Measurements from ENCODE around the gene GCKR.
"Not testable (repeated sequence)": the region's sequence is repeated elsewhere in the genome, so short reads cannot be mapped to it uniquely, and the experiment has no call there.

The GCKR gene

GRCh38 chr2:27539649-27540048 is 43.0 kb downstream of the GCKR start:
- H3K27ac Mint-ChIP-seq; H3K36me3 Mint-ChIP-seq; H3K4me1 Mint-ChIP-seq (ENCODE audit: low read depth); H3K9me3 Mint-ChIP-seq (ENCODE audit: low read depth); H3K27me3 Mint-ChIP-seq; H3K4me3 Mint-ChIP-seq: not testable (repeated sequence)

- Mint-ChIP-seq H3K27me3 (no peaks in the 10 kb centered on the region), H3K4me1 (ENCODE audit: low read depth) (no peaks in the 10 kb centered on the region), H3K4me3 (no peak overlapping the region), H3K27ac (no peak overlapping the region), H3K36me3 (no peaks in the 10 kb centered on the region), H3K9me3 (ENCODE audit: low read depth) (peaks cover 3% of the 10 kb centered on the region)
Measured at GRCh38 chr2:27544143-27544821, 47.6 kb downstream of the GCKR start.

- H3K4me1 Mint-ChIP-seq (ENCODE audit: low read depth), result no peaks in the 10 kb centered on the region
- no peak overlapping the region for H3K4me3 Mint-ChIP-seq
- H3K36me3 Mint-ChIP-seq, result no peaks in the 10 kb centered on the region
- no peak overlapping the region for H3K27ac Mint-ChIP-seq
- peaks cover 3% of the 10 kb centered on the region for H3K9me3 Mint-ChIP-seq (ENCODE audit: low read depth)
- no peaks in the 10 kb centered on the region for H3K27me3 Mint-ChIP-seq
Measured at GRCh38 chr2:27545348-27546141, 48.9 kb downstream of the GCKR start.

GRCh38 chr2:27549303-27549702 is 52.7 kb downstream of the GCKR start:
- Mint-ChIP-seq H3K4me1 (ENCODE audit: low read depth) (no peaks in the 10 kb centered on the region), H3K36me3 (no peaks in the 10 kb centered on the region), H3K4me3 (no peak overlapping the region), H3K27me3 (peaks cover 3% of the 10 kb centered on the region), H3K9me3 (ENCODE audit: low read depth) (peaks cover 3% of the 10 kb centered on the region), H3K27ac (no peak overlapping the region)

GRCh38 chr2:27551514-27551913 is 54.9 kb downstream of the GCKR start:
- H3K27ac Mint-ChIP-seq, result no peak overlapping the region
- peaks cover 3% of the 10 kb centered on the region for H3K27me3 Mint-ChIP-seq
- no peak overlapping the region for H3K4me3 Mint-ChIP-seq
- H3K4me1 Mint-ChIP-seq (ENCODE audit: low read depth), result no peaks in the 10 kb centered on the region
- no peaks in the 10 kb centered on the region for H3K9me3 Mint-ChIP-seq (ENCODE audit: low read depth)
- H3K36me3 Mint-ChIP-seq, result no peaks in the 10 kb centered on the region

GRCh38 chr2:27552941-27553340 is 56.3 kb downstream of the GCKR start:
- peaks cover 3% of the 10 kb centered on the region for H3K27me3 Mint-ChIP-seq

GRCh38 chr2:27554451-27554850 is 57.8 kb downstream of the GCKR start:
- H3K9me3 Mint-ChIP-seq (ENCODE audit: low read depth); H3K4me1 Mint-ChIP-seq (ENCODE audit: low read depth); H3K36me3 Mint-ChIP-seq; H3K4me3 Mint-ChIP-seq; H3K27me3 Mint-ChIP-seq; H3K27ac Mint-ChIP-seq: not testable (repeated sequence)

More at GRCh38 chr2:27552941-27553340, 56.3 kb downstream of the GCKR start:
- H3K27ac Mint-ChIP-seq, result no peak overlapping the region
- H3K4me3 Mint-ChIP-seq, result no peak overlapping the region
- H3K36me3 Mint-ChIP-seq, result no peaks in the 10 kb centered on the region
- H3K9me3 Mint-ChIP-seq (ENCODE audit: low read depth), result no peaks in the 10 kb centered on the region
- no peaks in the 10 kb centered on the region for H3K4me1 Mint-ChIP-seq (ENCODE audit: low read depth)

- Mint-ChIP-seq H3K4me3 (no peak overlapping the region), H3K27ac (no peak overlapping the region), H3K27me3 (peaks cover 5% of the 10 kb centered on the region), H3K9me3 (ENCODE audit: low read depth) (no peaks in the 10 kb centered on the region), H3K4me1 (ENCODE audit: low read depth) (no peaks in the 10 kb centered on the region), H3K36me3 (no peaks in the 10 kb centered on the region)
Measured at GRCh38 chr2:27559228-27559627, 62.6 kb downstream of the GCKR start.

GRCh38 chr2:27561060-27561459 is 64.4 kb downstream of the GCKR start:
- Mint-ChIP-seq H3K9me3 (ENCODE audit: low read depth) (no peaks in the 10 kb centered on the region), H3K4me1 (ENCODE audit: low read depth) (no peaks in the 10 kb centered on the region), H3K27me3 (peaks cover 11% of the 10 kb centered on the region), H3K36me3 (no peaks in the 10 kb centered on the region), H3K27ac (no peak overlapping the region), H3K4me3 (no peak overlapping the region)

- Mint-ChIP-seq H3K27ac (no peak overlapping the region), H3K27me3 (peaks cover 23% of the 10 kb centered on the region)
Measured at GRCh38 chr2:27566628-27567027, 70.0 kb downstream of the GCKR start.

GRCh38 chr2:27569398-27569797 is 72.8 kb downstream of the GCKR start:
- Mint-ChIP-seq H3K4me1 (ENCODE audit: low read depth) (no peaks in the 10 kb centered on the region), H3K9me3 (ENCODE audit: low read depth) (peaks cover 2% of the 10 kb centered on the region), H3K36me3 (peaks cover 16% of the 10 kb centered on the region), H3K27ac (no peak overlapping the region), H3K4me3 (no peak overlapping the region), H3K27me3 (peaks cover 23% of the 10 kb centered on the region)

More at GRCh38 chr2:27566628-27567027, 70.0 kb downstream of the GCKR start:
- Mint-ChIP-seq H3K9me3 (ENCODE audit: low read depth) (no peaks in the 10 kb centered on the region), H3K36me3 (peaks cover 15% of the 10 kb centered on the region), H3K4me3 (no peak overlapping the region), H3K4me1 (ENCODE audit: low read depth) (no peaks in the 10 kb centered on the region)

- H3K4me1 Mint-ChIP-seq (ENCODE audit: low read depth), result no peaks in the 10 kb centered on the region
- peaks cover 3% of the 10 kb centered on the region for H3K9me3 Mint-ChIP-seq (ENCODE audit: low read depth)
- peaks cover 16% of the 10 kb centered on the region for H3K27me3 Mint-ChIP-seq
- H3K36me3 Mint-ChIP-seq, result peaks cover 22% of the 10 kb centered on the region
- H3K27ac Mint-ChIP-seq, result no peak overlapping the region
- no peak overlapping the region for H3K4me3 Mint-ChIP-seq
Measured at GRCh38 chr2:27571197-27571596, 74.6 kb downstream of the GCKR start.

GRCh38 chr2:27571681-27572080 is 75.0 kb downstream of the GCKR start:
- peaks cover 22% of the 10 kb centered on the region for H3K36me3 Mint-ChIP-seq
- peaks cover 3% of the 10 kb centered on the region for H3K9me3 Mint-ChIP-seq (ENCODE audit: low read depth)
- H3K27me3 Mint-ChIP-seq, result peaks cover 13% of the 10 kb centered on the region
- no peaks in the 10 kb centered on the region for H3K4me1 Mint-ChIP-seq (ENCODE audit: low read depth)
- no peak overlapping the region for H3K27ac Mint-ChIP-seq
- H3K4me3 Mint-ChIP-seq, result no peak overlapping the region

GRCh38 chr2:27572439-27572838 is 75.8 kb downstream of the GCKR start:
- H3K9me3 Mint-ChIP-seq (ENCODE audit: low read depth), result peaks cover 3% of the 10 kb centered on the region
- H3K36me3 Mint-ChIP-seq, result peaks cover 20% of the 10 kb centered on the region
- no peak overlapping the region for H3K4me3 Mint-ChIP-seq
- no peaks in the 10 kb centered on the region for H3K4me1 Mint-ChIP-seq (ENCODE audit: low read depth)
- peaks cover 10% of the 10 kb centered on the region for H3K27me3 Mint-ChIP-seq
- no peak overlapping the region for H3K27ac Mint-ChIP-seq

GRCh38 chr2:27572998-27573429 is 76.4 kb downstream of the GCKR start:
- H3K4me3 Mint-ChIP-seq, result no peak overlapping the region
- H3K9me3 Mint-ChIP-seq (ENCODE audit: low read depth), result peaks cover 8% of the 10 kb centered on the region
- H3K27me3 Mint-ChIP-seq, result peaks cover 8% of the 10 kb centered on the region
- H3K36me3 Mint-ChIP-seq, result peaks cover 22% of the 10 kb centered on the region
- no peaks in the 10 kb centered on the region for H3K4me1 Mint-ChIP-seq (ENCODE audit: low read depth)
- H3K27ac Mint-ChIP-seq, result no peak overlapping the region

Measured in activated naive CD8-positive, alpha-beta T cell (primary cell).